HEK293 (cell line): ENCODE measurements around the gene TTLL9.

Source experiments
- ZBTB20 ChIP-seq: fragments of 450-650 bp; formaldehyde crosslinking; IDR thresholded peaks from 2 replicates; pipeline ENCODE4 v1.5.1; 2016; ENCODE audit warnings: missing biosample characterization, missing genetic modification characterization
- ZNF155 ChIP-seq: fragments of 450-650 bp; formaldehyde crosslinking; IDR thresholded peaks from 2 replicates; pipeline ENCODE4 v1.5.1; 2016; ENCODE audit warnings: missing biosample characterization, missing genetic modification characterization

DNA sequence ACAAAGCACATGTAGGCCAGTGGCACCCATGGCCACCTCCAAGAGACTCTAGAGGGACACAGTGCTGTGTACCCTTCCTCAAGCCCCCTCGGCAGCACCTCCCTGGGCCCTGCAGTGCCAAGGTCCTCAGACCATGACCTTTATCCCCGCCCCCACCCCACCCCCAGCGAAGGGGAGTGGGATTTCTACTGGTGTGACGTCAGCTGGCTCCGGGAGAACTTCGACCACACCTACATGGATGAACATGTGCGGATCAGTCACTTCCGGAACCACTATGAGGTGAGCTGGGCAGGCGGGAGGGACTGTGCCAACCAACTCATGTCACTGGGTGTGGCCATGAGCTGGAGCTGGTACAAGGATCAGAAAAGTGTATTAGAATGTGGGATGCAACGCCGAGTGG is 38.0 kb downstream of the TTLL9 start:
- TF ChIP-seq ZNF155, result no peak
- TF ChIP-seq ZBTB20 (tag by site-specific recombination), result no peak
